ELF-1 (cell line): ENCODE data around the gene NOP53.

Experiments
- DNase-seq: peaks from one replicate; pipeline ENCODE4 v3.0.0-alpha.2; 2016; ENCODE audit warnings: low read depth, low spot score

Gene NOP53

GRCh38 chr19:47805313-47805712 lies 60.0 kb downstream of the NOP53 start:
- DNase-seq: no peak

GRCh38 chr19:47806435-47806834 lies 61.1 kb downstream of the NOP53 start:
- no peak for DNase-seq
